GM12874 (cell line): Measurements from ENCODE around the gene LRP1B.

Experiments
- CTCF ChIP-seq: IDR thresholded peaks from 2 replicates; pipeline ENCODE4 v1.5.1; 2011; ENCODE audit warnings: low read depth, mild to moderate bottlenecking, control low read depth, low read length, moderate library complexity; ENCODE audit not compliant: insufficient read depth

The LRP1B gene

DNA sequence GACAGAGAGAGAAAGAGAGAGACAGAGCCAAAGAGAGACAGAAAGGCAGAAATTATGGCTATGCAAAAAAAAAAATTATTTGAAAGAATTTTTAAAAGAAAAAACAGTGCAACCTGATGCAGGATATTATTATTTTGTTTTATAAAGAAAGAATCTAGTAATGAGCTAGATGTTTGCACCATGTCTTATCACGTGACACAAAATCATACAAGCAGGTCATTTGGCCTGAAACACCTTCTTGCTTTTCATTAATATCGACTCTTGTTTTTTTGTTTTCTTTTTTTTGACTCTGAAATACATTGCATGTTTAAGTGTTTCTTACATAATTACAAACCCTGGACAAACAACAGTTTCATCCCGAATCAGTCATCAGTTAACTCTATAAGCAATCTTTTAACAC lies 606.0 kb downstream of the LRP1B start:
- TF ChIP-seq CTCF, result no peak

DNA sequence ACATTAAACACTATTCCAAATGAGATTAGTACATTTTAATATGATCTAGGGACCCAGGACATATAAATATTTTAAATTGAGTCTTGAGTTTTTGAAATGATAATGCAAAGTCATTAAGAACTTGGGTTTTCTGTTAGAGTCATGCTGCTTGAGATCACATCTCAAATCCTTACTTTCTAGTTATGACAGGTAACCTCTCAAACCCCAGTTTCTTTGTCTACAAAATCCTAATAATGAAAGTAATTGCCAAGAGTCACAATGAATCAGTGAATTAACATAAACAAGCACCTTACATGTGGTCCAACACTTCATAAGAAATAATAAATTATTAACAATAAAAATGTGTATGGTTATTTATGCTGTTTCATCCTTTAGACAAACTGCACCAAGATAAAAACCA lies 607.6 kb downstream of the LRP1B start:
- TF ChIP-seq CTCF, result no peak

GRCh38 chr2:141522702-141523101 lies 608.1 kb downstream of the LRP1B start:
- no peak for TF ChIP-seq CTCF

DNA sequence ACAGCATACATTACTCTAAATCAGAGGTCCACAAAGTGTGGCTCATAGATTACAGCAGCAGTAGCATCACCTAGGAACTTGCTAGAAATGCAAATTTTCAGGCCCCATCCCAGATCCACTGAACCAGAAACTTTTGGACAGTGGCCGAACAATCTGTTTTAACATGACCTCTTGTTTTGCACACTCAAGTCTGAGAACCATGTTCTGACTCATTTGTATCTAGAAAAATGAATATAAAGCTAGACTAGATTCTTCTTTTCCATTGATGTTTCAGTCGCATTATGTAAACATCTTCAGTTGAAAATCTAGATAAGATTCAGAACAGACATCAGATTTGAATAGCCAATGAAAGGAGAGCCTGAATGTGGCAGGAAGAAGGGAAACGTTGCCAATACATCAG lies 608.8 kb downstream of the LRP1B start:
- TF ChIP-seq CTCF, result no peak

GRCh38 chr2:141519906-141520305 lies 610.9 kb downstream of the LRP1B start:
- no peak for TF ChIP-seq CTCF

DNA sequence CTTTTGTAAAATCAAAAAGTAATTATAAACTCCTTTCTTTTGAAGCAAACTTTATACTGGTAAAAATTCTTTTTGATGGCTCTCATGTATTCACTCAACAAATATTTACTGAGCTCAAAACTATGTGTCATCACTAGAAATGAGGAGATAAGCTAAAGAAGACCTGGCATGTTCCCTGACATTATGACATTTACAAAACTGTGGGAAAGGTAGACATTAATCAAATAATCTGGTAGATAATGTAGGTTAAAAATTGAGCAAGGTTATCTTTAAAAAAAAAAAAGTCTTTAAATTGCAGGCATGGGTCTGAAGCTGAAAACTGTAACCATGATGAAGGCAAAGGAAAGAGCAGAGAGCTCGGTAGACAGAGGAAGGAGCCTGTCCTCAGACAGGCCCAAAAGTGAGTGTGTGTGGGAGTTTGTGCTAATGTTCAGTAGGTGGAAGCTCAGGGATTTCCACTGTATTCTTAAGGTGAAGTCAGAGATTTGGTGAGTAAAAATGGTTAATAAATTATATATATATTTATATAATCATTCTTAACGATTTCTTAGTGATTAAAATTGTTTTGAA lies 612.9 kb downstream of the LRP1B start:
- TF ChIP-seq CTCF, result no peak

- no peak for TF ChIP-seq CTCF
These were observed 613.5 kb downstream of the LRP1B start for GRCh38 chr2:141517180-141517851.
